CD4-positive, alpha-beta T cell treated with Interferon alpha-2 for 1 hour (primary cell): ENCODE results near the gene DPCD.
A peak's percentile ranks its signal among the peaks of the same experiment; 100 is the strongest.

ENCODE experiments used
- DNase-seq, 2 donors: peaks; one replicate each; pipeline ENCODE4 v3.0.0-alpha.2; 2020 to 2022

The DPCD gene

GRCh38 chr10:101567165-101568006, 20.7 kb upstream of the DPCD start:
- DNase-seq: no peak

- DNase-seq: no peak
These were observed 19.9 kb upstream of the DPCD start for GRCh38 chr10:101568054-101568745.

- DNase-seq: no peak
These were observed 18.8 kb upstream of the DPCD start for GRCh38 chr10:101569323-101569621.

- DNase-seq: peak; percentile 77 to 81
These were observed 18.3 kb upstream of the DPCD start for GRCh38 chr10:101569622-101570427.

GRCh38 chr10:101570428-101571270, 17.5 kb upstream of the DPCD start:
- no peak for DNase-seq

- no peak for DNase-seq
These were observed 16.7 kb upstream of the DPCD start for GRCh38 chr10:101571271-101571925.

- no peak for DNase-seq
These were observed 16.0 kb upstream of the DPCD start for GRCh38 chr10:101572126-101572525.

- DNase-seq: no peak
These were observed 15.3 kb upstream of the DPCD start for GRCh38 chr10:101572785-101573184.

GRCh38 chr10:101573885-101574753, 14.0 kb upstream of the DPCD start:
- no peak for DNase-seq

GRCh38 chr10:101575091-101575490, 13.0 kb upstream of the DPCD start:
- no peak for DNase-seq

- DNase-seq: no peak
These were observed 12.4 kb upstream of the DPCD start for GRCh38 chr10:101575580-101576210.

- no peak for DNase-seq
These were observed 11.8 kb upstream of the DPCD start for GRCh38 chr10:101576211-101576863.

GRCh38 chr10:101577121-101577871, 10.8 kb upstream of the DPCD start:
- DNase-seq: no peak

GRCh38 chr10:101578192-101578591, 9.9 kb upstream of the DPCD start:
- DNase-seq: no peak

GRCh38 chr10:101578803-101579515, 9.2 kb upstream of the DPCD start:
- no peak for DNase-seq

GRCh38 chr10:101579516-101579870, 8.6 kb upstream of the DPCD start:
- no peak for DNase-seq

GRCh38 chr10:101580486-101581399, 7.4 kb upstream of the DPCD start:
- no peak for DNase-seq

- DNase-seq: no peak
These were observed 2.3 kb upstream of the DPCD start for GRCh38 chr10:101585841-101586240.
